NCI-H510A treated with DMSO at 0.1 percent for 48 hours (cell line): ENCODE results near the gene MARK1.
"Not testable (repeated sequence)": the region's sequence is repeated elsewhere in the genome, so short reads cannot be mapped to it uniquely, and the experiment has no call there.

ENCODE experiments used
- DNase-seq: peaks from one replicate; lab custom pipeline; 2025; lab: John Stamatoyannopoulos, UW

MARK1 gene

DNA sequence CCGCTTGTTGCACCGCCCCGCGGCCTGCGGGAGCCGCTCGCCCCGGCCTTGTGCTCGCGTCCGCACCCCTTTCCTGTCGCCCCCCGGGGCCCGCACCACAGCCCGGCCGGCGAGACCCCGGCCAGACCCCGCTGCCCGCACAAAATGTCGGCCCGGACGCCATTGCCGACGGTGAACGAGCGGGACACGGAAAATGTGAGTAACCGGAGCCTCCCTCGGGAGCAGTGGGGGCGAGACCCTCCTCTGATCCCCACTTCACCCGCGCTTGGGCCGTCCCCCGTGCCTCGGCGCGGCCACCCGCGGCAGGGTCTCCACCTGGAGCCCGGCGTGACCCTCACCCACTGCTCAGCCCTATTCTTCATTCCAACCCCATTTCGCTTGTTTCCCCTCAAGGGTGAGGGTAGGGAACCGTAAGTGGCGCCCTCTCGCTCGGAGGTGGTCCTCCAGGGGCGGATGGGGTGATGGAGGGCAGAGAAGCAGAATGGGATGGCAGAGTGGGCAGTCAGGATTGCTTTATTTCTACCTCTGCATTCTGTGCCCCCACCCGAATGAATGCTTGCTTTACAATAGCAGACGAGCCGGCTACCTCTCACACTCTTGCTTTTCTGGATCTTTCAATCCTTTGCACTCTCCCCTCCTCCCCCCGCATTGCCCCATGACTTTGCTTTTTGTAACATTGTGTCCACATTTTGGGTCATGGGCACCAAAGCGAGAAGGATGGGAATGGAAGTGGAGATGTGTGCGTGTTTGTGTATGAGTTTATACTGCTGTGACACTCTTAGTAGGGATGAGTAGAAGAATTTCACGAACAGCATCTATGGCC lies 954 bp downstream of the MARK1 start:
- DNase-seq = no peak

DNA sequence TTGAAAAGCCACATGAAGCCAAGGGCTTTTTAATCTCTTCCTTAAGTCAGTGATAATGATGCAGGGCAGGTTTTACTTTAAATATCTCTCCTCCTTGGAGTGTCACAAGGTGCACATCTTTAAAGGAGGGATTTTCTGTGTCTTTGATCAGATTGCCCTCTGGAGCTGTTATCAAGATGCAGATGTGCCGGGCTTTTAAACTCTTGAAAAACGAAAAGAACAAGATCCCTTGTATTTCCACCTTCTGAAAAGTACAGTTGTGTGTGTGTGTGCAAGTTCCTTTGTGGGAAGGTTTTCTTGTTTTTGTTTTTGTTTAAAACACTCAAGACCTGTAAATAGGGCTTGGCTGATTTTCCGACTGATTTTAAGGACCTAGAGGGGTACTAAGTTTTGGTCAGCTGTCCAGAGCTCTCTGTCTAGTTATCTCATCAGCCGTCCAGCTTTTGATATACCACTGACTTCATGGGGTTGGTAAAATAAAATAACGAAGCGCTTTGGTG lies 1.6 kb downstream of the MARK1 start:
- peak; percentile 27 for DNase-seq

DNA sequence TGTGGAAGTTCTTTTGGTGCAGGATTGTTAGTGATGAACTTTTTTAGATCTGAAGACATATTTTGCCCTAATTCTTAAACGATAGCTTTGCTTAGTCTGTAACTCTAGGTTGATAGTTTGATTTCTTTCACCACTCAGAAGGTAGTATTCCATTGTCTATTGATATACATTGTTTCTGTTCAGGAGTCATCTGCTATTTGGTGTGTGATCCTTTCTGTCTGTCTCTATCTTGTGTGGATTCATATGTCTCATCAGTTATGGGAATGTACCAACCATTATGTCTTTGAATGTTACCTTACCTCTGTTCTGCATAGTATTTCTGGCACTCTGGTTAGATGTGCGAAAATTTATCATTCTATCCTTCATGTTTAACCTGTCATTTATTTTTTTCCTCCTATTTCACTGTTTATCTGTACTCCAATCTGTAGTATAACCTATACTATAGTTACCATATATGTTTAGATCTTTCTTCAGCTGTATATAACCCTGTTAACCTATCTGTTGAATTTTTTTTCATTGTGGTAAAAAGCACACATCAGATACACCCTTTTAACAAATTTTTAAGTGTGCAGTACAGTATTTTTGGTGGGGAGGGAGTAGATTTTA lies 5.7 kb downstream of the MARK1 start:
- DNase-seq = no peak

DNA sequence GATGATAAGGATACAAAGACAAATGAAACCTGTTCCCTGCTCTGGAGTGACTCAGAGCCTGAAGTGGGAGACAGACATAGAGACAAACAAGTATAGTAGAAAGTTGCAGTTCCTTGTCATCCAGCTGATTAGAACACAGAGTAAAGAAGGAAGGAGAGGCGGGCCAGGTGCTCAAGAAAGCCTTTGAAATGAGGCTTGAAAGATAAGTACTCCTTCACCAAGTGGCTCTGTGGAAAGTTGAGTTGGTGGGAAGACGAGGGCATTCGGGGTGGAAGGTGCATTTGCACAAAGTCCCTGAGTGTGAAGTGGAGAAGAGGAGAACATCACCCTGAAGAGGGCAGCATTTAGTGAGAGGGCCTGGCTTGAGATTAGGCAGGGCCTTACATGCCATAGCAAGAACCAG lies 17.0 kb downstream of the MARK1 start:
- DNase-seq = peak; percentile 20

DNA sequence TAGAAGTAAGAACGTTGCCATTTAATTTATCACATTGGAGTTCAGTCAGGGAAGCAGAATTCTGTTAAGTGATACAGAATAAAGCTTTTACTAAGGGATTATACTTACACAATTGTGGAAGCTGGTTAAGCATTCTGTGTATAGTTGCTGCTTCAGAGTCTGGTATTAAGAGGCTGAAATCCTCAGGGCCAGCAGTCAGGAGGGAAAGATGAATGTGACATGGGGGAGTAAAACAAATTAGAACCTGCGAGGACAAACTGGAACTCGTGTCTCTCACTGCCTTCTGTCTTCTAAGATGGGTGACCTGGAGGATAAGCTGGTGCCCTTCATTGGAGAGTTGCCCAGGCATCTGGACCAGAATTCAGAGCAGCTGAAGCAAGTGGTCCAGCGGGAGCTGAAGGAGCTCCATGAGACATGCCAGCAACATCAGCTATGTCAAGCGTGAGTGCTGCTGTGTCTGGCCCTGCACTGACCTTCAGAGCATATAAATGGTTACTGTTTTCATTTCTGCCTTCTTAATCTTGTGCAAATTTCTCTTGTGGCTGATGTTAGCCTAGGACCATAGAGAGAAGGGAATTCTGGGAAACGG lies 23.0 kb downstream of the MARK1 start:
- DNase-seq = no peak

DNA sequence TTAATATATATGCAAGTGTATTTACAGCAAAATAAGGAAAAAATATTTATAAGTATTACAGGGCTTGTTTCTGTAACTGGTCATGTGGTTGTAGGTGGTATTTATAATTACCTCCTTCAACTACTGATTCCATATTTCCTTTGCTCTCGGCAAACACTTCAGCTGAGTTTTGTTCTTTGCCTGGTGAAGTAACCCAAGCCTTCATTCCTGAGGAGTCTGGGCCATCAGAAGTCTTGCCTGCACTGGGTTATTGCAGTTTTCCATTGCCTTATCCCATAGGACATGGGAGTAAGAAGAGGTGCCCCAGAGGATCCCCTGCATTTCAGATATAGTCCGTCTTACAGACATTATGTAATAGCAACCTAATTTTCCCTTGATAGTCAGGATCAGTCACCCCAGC lies 23.8 kb downstream of the MARK1 start:
- DNase-seq = no peak

DNA sequence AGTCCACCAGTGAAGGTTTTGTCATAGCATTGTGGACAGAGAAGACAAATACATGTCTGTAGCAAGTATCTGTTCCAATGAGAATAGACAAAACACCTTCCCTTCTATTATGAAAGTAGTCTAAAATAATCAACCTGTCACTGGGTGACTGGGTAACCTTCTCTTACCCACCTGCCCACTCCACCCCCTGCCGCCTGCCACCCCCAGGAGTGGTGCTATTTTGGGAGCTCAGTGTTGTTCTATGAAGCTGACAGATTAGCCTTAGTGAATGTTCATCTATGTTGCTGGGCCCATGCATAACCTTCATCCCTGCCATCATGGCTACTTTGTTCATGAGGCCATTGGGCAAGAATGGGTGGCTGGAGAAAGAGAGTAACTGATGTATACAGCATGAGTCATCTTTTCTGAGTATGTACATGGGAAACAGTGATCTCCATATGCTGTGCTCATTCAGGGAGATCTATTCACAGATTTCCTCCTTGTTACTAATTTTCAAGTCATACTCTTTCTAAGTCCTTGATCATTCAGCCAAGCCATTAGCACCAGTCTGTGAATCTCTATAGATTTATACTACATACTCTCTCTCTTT lies 24.8 kb downstream of the MARK1 start:
- DNase-seq = no peak

DNA sequence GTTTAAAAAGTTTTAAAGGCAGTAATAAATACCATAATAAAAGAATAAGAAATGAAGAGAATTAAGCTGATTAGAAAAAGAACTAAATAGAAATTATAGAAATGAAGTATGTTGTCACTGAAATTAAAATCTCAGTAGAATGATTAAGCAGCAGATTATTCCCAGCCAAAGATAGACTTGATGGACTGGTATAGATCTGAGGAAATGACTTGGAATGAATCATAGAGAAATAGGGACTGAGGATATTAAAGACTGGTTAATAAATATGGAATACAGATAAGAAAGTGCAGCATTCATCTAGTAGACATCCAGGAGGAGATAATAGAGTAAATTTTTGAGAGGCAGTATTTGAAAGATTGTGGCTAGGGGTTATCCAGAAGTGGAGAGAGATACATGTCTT lies 28.7 kb downstream of the MARK1 start:
- DNase-seq = no peak

DNA sequence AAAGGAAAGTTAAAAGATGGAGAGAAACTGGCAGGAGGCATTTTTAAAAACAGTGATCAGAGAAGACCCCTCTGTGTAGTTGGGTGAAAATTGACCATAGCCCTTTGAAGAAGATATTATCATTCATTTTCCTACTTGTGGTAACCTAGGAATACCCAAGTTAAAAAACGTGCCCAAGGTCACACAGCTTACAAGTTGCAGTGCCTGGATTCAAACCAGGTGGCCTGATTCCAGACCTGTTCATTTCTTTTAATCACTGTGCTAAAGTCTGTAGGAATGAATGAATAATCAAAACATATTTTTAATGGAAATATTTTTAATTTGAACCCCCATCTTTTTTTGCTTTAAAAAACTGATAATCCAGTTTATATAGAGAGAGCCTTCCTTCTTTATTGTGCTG lies 35.6 kb downstream of the MARK1 start:
- DNase-seq = no peak

DNA sequence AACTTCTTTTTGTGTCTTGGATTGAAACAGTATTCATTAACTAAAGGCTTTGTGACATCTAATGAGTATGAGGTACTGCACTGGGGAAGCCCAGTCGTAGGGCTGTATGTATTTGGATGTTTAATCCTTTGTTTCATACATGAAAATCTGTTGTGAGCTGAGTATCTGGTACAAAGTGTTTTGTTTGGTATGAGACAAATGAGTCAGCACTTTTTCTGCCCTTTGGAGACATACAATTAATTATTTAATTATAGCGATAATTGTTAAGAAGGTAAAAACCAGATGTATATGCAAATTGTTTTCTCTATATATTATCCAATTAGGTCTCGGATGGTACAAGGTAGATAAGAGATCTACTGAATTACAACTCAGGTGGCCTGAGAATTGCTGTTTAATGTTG lies 36.3 kb downstream of the MARK1 start:
- peak; percentile 19 for DNase-seq

DNA sequence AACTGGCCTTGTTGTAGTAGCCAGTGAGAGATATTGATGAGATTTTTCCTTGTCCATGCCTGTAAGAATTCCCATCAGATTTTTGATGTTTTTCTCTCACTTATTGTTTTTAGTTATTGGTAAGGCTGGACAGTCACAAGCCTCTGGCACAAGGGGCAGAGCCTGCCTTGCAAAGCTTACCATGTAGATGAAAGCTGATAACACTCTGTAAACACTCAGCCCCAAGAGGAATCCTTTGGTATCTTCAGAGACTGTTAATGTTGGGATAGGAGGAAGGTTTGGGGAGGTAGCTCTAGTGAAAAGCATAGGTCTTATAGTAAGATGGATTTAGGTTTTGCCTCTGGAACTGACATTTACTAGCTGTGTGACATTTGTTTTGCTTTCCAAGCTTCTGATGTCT lies 37.7 kb downstream of the MARK1 start:
- peak; percentile 43 for DNase-seq

DNA sequence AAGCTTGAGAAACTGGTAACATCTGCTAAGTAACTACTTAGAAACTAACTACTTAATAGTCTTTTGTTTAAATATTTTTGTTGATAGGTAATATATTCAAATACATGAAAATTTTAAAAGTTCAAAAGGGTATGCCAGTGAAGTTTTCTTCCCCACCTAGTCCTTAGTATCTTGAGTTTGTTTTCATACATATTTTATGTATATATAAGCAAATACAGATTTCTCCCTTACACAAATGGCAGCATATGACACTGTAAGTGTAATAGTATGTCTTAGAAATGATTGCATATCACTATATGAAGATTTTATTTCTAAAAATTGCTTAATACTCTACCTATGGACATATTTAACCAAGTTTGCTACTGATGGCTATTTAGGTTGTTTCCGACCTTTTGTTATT lies 38.9 kb downstream of the MARK1 start:
- no peak for DNase-seq

DNA sequence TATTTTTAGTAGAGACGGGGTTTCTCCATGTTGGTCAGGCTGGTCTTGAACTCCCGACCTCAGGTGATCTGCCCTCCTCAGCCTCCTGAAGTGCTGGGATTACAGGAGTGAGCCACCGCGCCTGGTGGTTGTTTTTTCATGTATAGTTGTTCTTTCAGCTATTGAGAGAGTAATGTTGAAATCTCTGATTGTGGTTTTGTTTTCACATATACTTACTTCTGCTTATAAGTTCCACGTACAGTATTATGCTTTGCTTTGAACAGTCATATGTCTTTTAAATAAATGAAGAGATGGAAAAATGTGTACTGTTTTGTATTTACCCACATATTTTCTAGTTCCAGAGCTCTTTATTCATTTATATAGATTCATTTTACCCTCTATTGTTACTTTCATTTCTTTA lies 44.5 kb downstream of the MARK1 start:
- no peak for DNase-seq

DNA sequence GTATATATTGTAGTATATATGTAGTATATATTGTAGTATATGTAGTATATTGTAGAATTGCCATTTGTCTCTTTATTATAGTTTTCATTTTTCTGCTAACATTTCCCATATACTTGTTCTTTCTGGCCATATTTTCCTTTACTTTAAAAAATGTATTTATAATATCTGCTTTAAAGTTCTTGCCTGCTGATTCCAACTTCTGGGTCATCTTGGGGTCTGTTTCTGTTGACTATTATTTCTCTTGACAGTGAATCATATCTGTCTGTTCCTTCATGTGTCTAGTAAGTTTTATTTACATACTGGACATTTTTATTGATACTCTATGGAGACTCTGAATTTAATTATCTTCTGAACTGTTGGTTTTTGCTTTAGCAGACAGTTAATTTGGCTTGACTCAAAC lies 45.9 kb downstream of the MARK1 start:
- no peak for DNase-seq

DNA sequence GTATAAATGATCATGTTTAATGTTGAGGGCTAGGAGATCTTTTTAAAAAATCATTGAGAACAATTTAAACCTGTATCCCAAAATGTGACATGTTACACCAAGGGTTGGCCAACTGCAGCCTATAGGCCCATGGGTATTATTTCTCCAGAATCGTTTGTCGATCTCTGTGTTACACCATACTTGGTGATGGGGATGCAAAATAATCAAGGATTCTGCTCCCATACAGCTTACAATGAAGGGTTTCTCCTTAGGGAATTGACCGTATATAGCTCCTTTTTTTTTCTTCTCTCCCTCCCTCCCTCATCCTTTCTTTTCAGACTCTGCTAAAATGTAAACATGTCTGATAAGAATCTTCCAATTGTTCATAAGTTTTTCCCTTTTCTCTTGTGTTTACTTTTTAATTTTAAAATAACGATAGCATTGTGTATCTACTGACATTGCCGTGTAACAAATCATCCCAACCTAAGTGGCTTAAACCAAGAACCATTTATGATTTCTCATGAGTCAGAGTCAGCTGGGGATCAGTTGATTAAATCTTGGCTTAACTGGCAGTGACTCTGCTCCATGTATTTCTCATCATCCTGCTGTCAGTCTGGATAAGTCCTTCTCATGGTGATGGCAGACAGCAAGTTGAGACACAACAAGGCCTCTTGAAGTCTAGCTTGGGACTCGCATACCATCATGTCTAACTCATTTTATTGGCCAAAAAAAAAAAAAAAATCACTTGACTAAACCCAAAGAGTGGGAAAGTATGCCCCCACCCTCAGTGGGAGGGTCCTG lies 48.0 kb downstream of the MARK1 start:
- no peak for DNase-seq

DNA sequence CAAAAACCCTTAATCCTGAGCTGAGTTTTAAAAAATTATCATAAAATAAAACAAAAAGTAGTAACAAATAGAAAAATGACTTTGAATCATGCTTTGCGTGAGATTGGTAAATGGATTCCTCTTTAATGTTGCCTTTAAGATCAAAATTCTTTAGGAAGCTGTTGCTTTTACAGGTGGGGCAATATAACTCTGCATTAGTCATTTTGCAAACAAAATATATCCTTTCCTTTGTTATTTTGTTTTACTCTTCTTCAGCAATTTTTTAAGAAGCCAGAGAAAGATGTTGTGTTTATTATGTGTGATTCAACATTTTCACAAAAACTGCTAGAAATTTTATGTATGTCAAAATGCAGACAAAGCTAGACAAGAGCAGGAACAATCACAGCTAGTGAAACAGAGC lies 50.0 kb downstream of the MARK1 start:
- no peak for DNase-seq

DNA sequence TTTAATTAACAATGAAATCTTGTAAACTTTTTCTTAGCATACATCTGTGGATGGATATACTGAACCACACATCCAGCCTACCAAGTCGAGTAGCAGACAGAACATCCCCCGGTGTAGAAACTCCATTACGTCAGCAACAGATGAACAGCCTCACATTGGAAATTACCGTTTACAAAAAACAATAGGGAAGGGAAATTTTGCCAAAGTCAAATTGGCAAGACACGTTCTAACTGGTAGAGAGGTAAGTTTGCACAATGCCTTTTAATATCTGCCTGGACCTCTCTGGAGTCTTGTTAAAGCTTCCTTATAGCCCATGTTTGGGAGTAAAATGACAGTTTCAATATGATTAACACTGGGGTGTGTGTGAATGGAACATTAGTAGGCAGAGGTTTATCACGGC lies 51.4 kb downstream of the MARK1 start:
- no peak for DNase-seq

DNA sequence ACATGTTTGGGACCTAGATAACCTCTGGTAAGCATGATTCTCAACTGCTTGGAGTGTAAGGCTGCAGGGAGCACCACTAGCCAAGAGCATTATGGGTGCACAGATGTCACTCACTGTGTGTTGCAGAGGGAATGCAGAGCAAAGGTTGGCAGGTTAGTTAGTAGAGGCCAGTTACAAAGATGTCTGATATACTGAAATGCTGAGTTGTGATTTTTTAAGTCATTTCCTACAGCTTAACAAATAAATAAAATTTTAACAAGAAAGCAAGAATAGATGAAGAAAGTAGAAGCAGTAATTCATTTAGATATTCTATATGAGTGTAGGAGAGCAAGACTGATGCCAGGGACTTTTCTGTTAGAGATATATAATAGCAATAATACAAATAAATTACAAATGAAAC lies 64.8 kb downstream of the MARK1 start:
- DNase-seq = no peak

DNA sequence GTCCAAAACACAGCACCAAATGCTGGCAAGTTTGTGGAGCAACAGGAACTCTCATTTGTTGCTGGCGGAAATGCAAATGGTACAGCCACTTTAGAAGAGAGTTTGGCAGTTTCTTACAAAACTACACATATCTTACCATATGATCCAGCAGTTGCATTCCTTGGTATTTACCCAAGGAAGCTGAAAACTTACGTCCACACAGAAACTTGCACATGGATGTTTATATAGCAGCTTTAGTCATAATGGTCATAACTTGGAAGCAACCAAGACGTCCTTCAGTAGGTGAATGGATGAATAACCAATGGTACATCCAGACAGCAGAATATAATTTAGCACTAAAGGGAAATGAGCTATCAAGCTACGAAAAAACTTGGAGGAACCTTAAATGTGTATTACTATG lies 66.4 kb downstream of the MARK1 start:
- no peak for DNase-seq

DNA sequence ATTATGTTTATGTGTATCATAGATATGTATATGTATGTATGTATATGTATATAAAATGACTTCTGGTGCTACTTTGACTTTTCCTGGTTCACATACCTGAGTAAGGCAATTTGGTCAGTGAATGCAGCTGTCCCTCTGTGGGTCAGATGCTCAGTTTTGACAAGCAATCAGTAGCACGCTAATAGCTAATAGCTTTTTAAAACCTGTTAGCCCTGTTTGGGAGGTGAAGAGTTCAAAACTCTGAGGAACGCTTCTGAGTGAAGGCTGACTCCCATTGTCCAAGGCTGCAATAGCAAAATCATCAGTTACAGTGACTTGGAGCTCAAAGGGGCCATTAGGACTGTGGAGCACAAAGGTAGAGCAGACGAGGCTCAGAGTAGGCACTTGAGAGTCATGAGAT lies 67.2 kb downstream of the MARK1 start:
- DNase-seq = no peak

DNA sequence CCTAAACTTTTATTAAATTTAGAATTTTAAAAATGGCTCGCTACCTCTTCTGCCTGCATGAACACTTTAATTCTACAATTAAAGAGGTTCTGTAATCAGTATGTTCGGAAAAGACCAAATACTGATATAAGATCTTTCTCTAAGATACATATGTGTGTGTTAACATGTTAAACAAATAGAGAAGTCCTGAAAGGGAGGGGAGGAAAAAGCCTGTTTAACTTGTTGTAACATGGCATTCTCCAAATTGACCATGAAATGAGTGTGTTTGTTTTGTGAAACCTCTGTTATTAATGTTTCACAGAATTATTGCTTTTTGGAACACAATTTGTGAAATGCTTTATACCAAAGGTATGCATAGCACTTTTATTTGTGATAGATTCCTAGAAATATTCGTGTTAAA lies 77.0 kb downstream of the MARK1 start:
- no peak for DNase-seq

DNA sequence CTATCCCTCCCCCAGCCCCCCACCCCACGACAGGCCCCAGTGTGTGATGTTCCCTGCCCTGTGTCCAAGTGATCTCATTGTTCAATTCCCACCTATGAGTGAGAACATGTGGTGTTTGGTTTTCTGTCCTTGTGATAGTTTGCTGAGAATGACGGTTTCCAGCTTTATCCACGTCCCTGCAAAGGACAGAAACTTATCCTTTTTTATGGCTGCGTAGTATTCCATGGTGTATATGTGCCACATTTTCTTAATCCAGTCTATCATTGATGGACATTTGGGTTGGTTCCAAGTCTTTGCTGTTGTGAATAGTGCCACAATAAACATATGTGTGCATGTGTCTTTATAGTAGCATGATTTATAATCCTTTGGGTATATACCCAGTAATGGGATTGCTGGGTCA lies 77.7 kb downstream of the MARK1 start:
- DNase-seq = not testable (repeated sequence)
